Measurements from ENCODE around the gene TST. TPM values are rescaled to one million over a fixed set of nuclear protein-coding genes. Genes with fewer than 3 reads are reported as not detected.

TST gene
- total RNA-seq, 1 donor from 2014 or later = 39.2 TPM

GRCh38 chr22:37032134-37032534 is 12.9 kb upstream of the TST start:
- peak; percentile 63 for DNase-seq (ENCODE audit: low read depth)

DNA sequence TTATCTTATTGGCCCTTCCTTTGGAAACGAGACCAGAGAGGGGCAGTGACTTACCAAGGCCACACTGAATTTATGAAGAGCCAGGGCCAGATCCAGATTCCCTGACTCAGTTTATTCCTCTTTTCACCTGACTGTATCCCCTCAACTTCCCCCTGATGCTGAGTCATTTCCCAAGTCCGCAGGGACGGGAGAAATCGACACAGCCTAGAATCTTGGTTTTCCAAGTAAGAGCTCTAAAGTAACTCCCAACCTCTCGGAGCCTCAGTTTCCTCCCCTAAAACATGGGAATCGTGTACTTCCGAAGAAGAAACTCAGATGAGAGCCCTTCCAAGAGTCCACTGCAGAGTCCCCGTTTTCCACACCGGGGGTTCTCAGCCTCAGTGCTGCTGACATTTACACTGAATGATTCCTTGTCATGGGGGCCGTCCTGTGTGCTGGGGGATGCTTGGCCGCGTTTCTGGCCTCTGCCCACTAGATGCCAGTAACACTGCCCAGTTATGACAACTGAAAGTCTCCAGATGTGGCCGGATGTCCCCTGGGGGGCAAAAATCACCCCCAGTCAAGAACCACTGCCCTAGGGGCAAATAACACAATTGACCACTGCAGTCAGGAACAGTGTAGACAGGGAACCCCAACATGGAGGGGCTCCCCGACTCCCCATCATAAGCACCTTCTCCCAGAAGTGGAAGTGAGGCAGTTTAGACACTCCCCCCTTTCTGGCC is 11.5 kb upstream of the TST start:
- DNase-seq (ENCODE audit: low read depth) = no peak

DNA sequence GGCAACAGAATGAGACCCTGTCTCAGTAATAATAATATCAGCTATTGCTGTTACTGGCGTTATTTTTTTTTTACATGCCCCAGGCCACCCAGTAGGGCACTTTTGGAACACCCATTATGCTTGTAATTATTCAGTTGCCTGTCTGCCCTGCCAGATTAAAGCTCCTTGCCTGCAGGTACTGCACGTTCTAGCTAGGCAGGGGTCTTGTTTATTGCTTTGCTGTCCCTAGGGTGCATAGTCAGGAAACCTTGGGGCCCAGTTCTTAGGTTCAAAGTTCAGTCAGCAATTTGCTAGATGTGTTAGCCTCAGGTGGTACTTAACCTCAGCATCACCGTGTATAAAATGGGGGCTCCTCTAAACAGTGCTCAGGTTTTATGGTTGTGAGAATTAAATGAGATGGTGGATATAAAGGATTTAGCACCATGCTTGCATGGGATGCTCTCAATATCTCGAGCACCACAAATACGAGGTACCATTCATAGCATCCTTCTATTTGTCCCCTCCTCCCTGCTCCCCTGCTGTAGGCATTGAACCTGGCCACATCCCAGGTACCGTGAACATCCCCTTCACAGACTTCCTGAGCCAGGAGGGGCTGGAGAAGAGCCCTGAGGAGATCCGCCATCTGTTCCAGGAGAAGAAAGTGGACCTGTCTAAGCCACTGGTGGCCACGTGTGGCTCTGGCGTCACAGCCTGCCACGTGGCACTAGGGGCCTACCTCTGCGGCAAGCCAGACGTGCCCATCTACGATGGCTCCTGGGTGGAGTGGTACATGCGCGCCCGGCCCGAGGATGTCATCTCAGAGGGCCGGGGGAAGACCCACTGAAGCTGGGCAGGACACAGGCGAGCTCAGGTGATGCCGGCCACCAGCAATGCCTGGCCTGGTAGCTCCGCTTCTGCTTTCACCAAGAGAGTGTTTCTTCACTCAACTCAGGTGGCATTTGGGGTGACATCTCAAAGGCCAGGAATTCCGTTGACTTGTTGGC is 9.7 kb upstream of the TST start:
- no peak for DNase-seq (ENCODE audit: low read depth)

- DNase-seq (ENCODE audit: low read depth) = no peak
Observed at GRCh38 chr22:37027556-37027955, 8.3 kb upstream of the TST start.

DNA sequence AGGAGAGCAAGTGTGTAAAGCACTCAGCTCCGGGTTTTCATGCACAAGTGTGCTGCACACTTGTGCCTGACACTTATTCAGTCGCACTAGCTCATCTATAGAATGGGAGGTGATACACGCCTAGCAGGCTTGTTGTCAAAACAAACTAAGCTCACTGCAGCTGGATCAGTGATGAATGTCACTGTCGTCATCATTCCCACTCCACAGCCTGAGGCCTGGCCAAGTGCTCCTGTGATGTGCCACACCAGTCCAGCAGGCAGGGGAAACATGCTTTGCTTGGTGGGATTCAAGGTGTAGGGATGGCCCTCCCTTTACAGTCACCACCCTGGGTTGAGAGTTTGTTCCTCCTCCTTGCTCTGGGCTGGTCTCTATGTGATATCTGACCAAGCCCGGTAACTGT is 7.1 kb upstream of the TST start:
- no peak for DNase-seq (ENCODE audit: low read depth)

DNA sequence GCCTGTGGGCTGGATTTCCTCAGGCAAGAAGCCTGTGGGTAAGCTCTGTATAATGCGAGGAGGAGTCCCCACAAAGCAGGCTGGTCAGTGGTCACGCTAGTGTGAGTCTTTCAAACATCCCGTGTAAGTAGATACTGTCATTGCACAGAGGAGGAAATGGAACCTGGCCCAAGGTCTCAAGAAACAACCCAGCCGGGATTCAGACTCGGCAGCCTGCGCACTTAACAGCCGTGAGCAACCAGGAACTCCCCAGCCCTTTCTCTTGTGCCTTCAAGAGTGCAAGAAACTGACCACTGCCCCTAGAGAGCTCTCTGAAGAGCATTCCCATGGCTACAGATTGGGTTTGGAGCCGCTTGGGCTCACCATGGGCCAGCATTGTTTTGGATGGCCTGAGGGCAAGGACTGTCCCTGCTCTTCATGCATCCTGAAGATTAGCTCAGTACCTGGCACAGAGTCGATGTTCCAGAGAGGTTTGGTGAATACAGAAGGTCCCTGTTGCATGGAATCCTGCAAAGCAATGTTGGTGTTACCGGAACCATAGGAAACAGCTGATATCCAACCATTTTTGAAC is 6.3 kb upstream of the TST start:
- DNase-seq (ENCODE audit: low read depth) = no peak

DNA sequence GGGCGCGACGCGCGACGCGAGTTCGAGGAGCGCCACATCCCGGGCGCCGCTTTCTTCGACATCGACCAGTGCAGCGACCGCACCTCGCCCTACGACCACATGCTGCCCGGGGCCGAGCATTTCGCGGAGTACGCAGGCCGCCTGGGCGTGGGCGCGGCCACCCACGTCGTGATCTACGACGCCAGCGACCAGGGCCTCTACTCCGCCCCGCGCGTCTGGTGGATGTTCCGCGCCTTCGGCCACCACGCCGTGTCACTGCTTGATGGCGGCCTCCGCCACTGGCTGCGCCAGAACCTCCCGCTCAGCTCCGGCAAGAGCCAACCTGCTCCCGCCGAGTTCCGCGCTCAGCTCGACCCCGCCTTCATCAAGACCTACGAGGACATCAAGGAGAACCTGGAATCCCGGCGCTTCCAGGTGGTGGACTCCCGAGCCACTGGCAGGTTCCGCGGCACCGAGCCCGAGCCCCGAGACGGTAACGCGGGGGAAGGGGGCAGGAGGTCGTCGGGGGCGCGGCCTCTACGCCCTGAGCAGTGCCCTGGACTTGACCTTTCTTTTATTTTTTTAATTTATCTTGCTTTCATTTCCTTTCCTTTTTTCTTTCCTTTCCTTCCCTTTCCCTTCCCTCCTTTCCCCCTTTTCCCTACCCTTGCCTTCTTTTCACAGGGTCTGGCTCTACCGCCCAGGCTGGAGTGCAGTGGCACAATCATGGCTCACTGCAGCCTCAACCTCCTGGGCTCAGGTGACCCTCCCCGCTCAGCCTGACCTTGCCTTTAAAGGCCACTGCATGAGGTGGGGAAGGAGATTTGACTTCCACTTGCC is 5.3 kb upstream of the TST start:
- DNase-seq (ENCODE audit: low read depth) = no peak

- DNase-seq (ENCODE audit: low read depth) = no peak
Observed at GRCh38 chr22:37023743-37024338, 4.6 kb upstream of the TST start.

DNA sequence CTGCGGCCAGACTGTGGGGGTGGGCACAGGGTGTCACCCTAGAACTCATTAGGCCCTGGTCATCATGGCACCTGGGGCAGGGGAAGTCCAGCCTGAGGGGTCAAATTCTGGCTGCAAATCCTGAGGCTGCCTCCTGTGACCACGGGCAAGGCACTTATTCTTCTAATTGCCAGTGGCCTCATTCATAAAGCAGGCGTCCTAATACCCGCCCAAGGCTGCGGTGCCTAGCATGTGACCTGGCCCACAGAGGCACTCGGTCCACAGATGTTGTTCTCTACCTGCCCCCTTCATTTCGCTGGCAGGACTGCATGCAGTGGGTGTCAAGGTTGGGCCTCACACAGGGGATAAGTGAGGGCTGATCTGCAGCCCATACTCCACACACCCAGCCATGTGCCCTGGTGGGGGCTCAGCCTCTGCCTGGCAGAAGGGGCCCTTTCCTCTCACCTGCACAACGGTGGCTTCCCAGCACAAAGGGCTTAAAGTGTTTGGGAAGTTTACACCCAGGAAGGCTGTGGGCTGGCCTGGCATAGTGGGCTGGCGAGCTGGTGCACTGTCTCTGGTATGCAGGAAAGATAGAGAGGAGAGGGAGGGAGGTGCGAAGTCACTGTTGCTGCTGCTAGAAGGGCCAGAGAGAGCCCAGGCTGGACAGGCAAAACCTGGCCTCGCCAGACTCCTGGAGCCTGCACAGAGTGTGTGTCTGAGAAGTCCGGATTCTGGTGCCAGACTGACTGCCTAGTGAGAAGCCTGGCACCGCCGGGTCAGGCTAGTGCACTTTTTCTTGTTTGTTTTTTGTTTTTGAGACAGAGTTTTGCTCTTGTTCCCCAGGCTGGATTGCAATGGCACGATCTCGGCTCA is 3.5 kb upstream of the TST start:
- DNase-seq (ENCODE audit: low read depth) = no peak

DNA sequence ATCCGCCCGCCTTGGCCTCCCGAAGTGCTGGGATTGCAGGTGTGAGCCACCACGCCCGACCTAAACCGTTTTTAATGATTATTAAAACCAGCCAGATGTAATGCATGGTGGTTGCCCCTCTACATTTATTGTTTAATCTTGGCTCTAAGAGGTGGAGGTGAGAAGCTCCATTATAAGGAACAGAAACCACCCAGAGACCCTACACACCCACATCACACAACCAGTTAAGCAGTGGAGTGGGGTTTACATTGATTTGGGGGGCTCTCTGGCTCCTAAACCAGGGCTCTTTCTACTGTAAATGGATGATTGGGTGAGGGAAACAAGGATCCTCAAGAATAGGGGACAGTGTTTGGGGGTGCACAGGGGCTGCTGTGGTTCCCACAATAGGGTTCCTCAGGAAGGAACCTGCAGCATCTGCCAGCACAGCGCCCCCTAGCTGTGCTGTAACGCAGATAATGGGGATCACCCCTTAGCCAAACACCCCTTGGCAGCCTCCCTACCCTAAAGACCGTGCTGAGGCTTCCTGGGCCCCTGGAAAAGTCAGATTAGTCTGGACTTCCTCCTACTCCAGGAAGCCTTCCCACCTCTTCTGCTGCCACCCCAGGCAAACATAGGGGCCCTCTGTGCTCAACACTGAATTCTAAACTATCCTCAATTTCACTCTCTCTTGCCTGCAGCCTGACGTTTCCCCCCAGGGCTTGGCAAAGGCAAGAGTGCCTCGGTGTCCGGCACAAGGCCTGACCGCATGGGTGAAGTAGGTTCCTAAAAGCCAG is 2.6 kb upstream of the TST start:
- peak; percentile 23 for DNase-seq (ENCODE audit: low read depth)

DNA sequence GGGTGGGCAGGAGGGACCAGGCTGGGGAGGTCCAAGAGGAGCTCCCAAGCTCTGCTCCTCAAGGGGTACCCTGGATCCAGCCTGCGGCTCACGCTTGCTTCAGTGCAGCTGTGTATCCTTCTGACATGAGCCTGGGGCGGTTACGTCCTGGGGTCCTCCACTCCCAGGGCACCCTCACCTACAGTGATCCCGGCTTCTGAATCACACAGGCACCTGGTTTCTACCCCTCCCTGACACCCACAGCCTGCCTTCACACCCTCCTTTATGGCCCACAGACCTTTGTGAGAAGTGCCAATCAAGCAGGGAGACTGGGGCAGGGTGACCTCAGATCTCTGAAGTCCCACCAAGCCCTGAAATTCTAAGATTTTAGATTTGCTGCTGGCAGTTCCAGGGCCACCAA is 1.8 kb upstream of the TST start:
- no peak for DNase-seq (ENCODE audit: low read depth)

DNA sequence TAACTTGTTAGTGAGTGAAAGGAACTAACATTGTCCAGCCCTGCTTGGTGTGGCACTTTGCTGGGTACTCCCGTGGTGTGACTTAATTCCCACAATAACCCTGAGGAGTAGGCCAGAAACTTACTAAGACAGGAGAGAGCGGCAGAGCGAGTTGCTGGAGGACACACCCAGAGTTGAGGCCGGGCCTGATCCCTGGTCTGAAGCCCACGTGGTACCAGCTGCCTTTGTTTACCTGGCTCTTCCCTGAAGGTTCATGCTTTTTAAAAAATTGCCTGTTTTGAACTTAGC is 889 bp upstream of the TST start:
- peak; percentile 49 for DNase-seq (ENCODE audit: low read depth)

DNA sequence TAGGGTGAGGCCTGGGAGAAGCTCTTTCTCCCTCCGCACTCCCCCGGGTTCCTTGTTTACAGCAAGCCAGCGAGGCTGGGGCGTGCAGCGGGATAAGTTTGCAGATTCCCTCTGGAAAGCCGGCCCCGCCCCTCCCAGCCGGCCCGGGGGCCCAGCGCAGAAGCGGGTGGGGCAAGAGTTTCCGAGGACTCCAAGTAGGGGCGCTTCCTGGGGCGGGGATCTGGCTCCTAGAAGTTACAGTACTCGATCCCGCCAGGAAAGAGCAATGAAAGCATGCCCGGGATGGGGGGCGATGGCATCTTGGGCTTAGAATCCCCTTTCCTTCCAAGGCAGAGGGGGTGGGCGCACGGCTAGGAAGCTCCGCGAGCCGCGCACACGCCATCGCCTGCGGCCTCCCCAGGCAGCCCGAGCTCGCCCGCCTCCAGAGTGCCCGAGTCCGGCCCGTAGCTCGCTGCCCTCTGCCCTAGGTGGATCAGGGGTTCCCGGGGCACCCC is 385 bp downstream of the TST start:
- peak; percentile 12 for DNase-seq (ENCODE audit: low read depth)

DNA sequence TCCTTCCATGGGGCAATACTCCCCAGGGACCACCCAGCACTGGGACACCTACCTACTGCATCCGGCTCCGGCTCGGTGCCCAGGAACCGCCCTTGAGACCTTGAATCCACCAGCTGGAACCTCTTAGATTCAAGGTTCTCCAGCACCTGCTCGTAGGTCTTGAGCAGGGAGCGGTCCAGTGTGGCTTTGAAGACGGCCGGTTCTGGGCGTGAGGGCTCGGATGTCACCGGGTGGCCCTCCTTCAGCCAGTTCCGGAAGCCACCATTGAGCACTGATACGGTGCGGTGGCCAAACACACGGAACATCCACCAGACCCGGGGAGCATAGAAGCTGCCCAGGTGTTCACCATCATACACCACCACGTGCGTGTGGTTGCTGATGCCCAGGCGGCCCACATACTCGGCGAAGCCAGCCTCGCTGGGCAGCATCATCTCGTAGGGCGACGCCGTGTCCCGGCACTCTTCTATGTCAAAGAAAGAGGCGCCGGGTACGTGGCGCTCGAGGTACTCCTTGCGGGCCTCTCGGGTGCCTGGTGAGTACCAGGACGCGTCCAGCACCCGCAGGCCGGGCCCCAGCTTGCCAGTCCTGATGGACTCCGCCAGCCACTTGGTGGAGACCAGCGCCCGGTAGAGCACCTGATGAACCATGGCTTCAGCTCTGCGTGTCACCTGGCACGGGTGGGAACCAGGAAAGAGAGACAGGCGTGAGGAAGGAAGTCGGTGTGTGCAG is 997 bp downstream of the TST start:
- no peak for DNase-seq (ENCODE audit: low read depth)

- no peak for DNase-seq (ENCODE audit: low read depth)
Observed at GRCh38 chr22:37017356-37017755, 1.9 kb downstream of the TST start.

- DNase-seq (ENCODE audit: low read depth) = no peak
Observed at GRCh38 chr22:37016134-37016910, 2.9 kb downstream of the TST start.

DNA sequence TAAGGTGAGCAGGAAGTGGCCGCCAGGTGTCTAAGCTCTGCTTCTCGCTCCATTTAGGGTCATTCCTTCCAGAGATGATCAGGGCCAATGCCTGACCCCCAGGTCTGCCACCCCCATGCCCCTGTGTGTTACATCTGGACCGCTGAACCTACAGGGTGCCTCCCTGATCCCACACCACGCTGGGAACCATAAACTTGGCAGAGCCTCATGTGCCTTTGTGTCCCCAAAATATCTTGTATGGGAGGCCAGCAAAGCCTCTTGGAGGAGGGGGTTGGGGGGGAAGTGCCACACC is 3.7 kb downstream of the TST start:
- DNase-seq (ENCODE audit: low read depth) = no peak

GRCh38 chr22:37014835-37015586 is 4.2 kb downstream of the TST start:
- DNase-seq (ENCODE audit: low read depth) = no peak

All from renal cortical epithelial cell (primary cell).